ENCODE results near the gene USP10.

- no peak for TF ChIP-seq CTCF (tag by site-specific recombination; IDR thresholded peaks at IDR 0.05)
- no peak for TF ChIP-seq ZNF623 (tag by site-specific recombination; IDR thresholded peaks at IDR 0.05)
- no peak for TF ChIP-seq ZNF843 (tag by site-specific recombination; IDR thresholded peaks at IDR 0.05)
- no peak for TF ChIP-seq ZNF211 (tag by site-specific recombination; IDR thresholded peaks at IDR 0.05; ENCODE audit: low read depth)
- TF ChIP-seq HOXA7 (CRISPR knock-in tag; IDR thresholded peaks at IDR 0.05; ENCODE audit: borderline replicate concordance) = no peak
- TF ChIP-seq ZSCAN5A (tag by site-specific recombination; IDR thresholded peaks at IDR 0.05) = no peak
- TF ChIP-seq OSR2 (tag by site-specific recombination; IDR thresholded peaks at IDR 0.05) = no peak
- no peak for TF ChIP-seq ZBTB8A (tag by site-specific recombination; IDR thresholded peaks at IDR 0.05)
- no peak for TF ChIP-seq KLF16 (tag by site-specific recombination; IDR thresholded peaks at IDR 0.05)
Observed at GRCh38 chr16:84683691-84684591, 15.9 kb upstream of the USP10 start.

Measured in HEK293 (cell line).